Loucy (cell line): ENCODE data around the gene DNAH7.

Source experiments
- CTCF ChIP-seq: fragments of 200-600 bp; sonication (generic); conservative IDR thresholded peaks from 2 replicates; pipeline ENCODE4 v1.5.1; 2014; ENCODE audit warnings: mild to moderate bottlenecking, antibody characterized with exemption, low read length
- EZH2phosphoT487 ChIP-seq: fragments of 200-600 bp; IDR thresholded peaks from 2 replicates; pipeline ENCODE4 v1.6.1; 2018; ENCODE audit warnings: antibody characterized with exemption, mild to moderate bottlenecking, moderate library complexity, borderline replicate concordance

GRCh38 chr2:195716466-195716865 lies 352.2 kb downstream of the DNAH7 start:
- TF ChIP-seq CTCF: no peak
- TF ChIP-seq EZH2phosphoT487: no peak
